ENCODE data around the gene ABCD3.

ABCD3 gene

GRCh38 chr1:94538243-94538827, 120.1 kb downstream of the ABCD3 start:
- in situ Hi-C loops (cut with HindIII; ENCODE audit: low pct_ligation_motif_present, low sequenced_read_pairs): loop anchor here (25.0 kb wide), 1 partner anchor 249 kb away; no protein-coding TSS in a partner anchor
- DNase-seq: no peak
- Histone ChIP-seq H3K27me3 (replicated peaks) (no peaks in the 10 kb centered on the region), H3K4me3 (ENCODE audit: low read depth, low read length) (peak overlapping the region; percentile 5), H3K36me3 (replicated peaks) (peaks cover 12% of the 10 kb centered on the region), H3K27ac (no peak overlapping the region)
- peak; percentile 40 for TF ChIP-seq CTCF (IDR thresholded peaks at IDR 0.05; ENCODE audit: low read depth, low read length, missing control alignments)

- Histone ChIP-seq H3K27ac (no peak overlapping the region), H3K27me3 (replicated peaks) (no peaks in the 10 kb centered on the region), H3K36me3 (replicated peaks) (peaks cover 8% of the 10 kb centered on the region), H3K4me3 (ENCODE audit: low read depth, low read length) (peak overlapping the region; percentile 78)
- DNase-seq: peak; percentile 24
- in situ Hi-C loops (cut with HindIII; ENCODE audit: low pct_ligation_motif_present, low sequenced_read_pairs): loop anchor here (25.0 kb wide), 1 partner anchor 248 kb away; no protein-coding TSS in a partner anchor
- TF ChIP-seq CTCF (IDR thresholded peaks at IDR 0.05; ENCODE audit: low read depth, low read length, missing control alignments): no peak
These were observed 121.3 kb downstream of the ABCD3 start for GRCh38 chr1:94539496-94539895.

GRCh38 chr1:94540440-94541245, 122.5 kb downstream of the ABCD3 start:
- DNase-seq: no peak

GRCh38 chr1:94541246-94542087, 123.3 kb downstream of the ABCD3 start, which contains the start of gene F3:
TSS of gene F3 (minus strand) at chr1:94541759. CDS start at chr1:94541636, 123 bp downstream.
- Histone ChIP-seq H3K27me3 (replicated peaks) (no peaks in the 10 kb centered on the region), H3K27ac (peak within 1 kb of the TSS; percentile 75), H3K36me3 (replicated peaks) (no peaks in the 10 kb centered on the region), H3K4me3 (ENCODE audit: low read depth, low read length) (peak within 1 kb of the TSS; percentile 78)
- in situ Hi-C loops (cut with HindIII; ENCODE audit: low pct_ligation_motif_present, low sequenced_read_pairs): loop anchor here (25.0 kb wide), 1 partner anchor 246 kb away; no protein-coding TSS in a partner anchor
- TF ChIP-seq CTCF (IDR thresholded peaks at IDR 0.05; ENCODE audit: low read depth, low read length, missing control alignments): no peak
- peak; percentile 79 for DNase-seq

More at GRCh38 chr1:94540440-94541245, 122.5 kb downstream of the ABCD3 start:
- in situ Hi-C loops (cut with HindIII; ENCODE audit: low pct_ligation_motif_present, low sequenced_read_pairs): loop anchor here (25.0 kb wide), 1 partner anchor 247 kb away; no protein-coding TSS in a partner anchor
- TF ChIP-seq CTCF (IDR thresholded peaks at IDR 0.05; ENCODE audit: low read depth, low read length, missing control alignments): no peak
- Histone ChIP-seq H3K27me3 (replicated peaks) (no peaks in the 10 kb centered on the region), H3K27ac (peak overlapping the region; percentile 39), H3K4me3 (ENCODE audit: low read depth, low read length) (peak overlapping the region; percentile 78), H3K36me3 (replicated peaks) (peaks cover 3% of the 10 kb centered on the region)

- Histone ChIP-seq H3K27ac (peak overlapping the region; percentile 75), H3K27me3 (replicated peaks) (no peaks in the 10 kb centered on the region), H3K36me3 (replicated peaks) (no peaks in the 10 kb centered on the region), H3K4me3 (ENCODE audit: low read depth, low read length) (peak overlapping the region; percentile 78)
- TF ChIP-seq CTCF (IDR thresholded peaks at IDR 0.05; ENCODE audit: low read depth, low read length, missing control alignments): no peak
- peak; percentile 45 for DNase-seq
- in situ Hi-C loops (cut with HindIII; ENCODE audit: low pct_ligation_motif_present, low sequenced_read_pairs): loop anchor here (25.0 kb wide), 1 partner anchor 245 kb away; no protein-coding TSS in a partner anchor
These were observed 124.1 kb downstream of the ABCD3 start for GRCh38 chr1:94542088-94542870.

All from brain microvascular endothelial cell (primary cell).